Measurements from ENCODE around the gene OTULIN.

The OTULIN gene

DNA sequence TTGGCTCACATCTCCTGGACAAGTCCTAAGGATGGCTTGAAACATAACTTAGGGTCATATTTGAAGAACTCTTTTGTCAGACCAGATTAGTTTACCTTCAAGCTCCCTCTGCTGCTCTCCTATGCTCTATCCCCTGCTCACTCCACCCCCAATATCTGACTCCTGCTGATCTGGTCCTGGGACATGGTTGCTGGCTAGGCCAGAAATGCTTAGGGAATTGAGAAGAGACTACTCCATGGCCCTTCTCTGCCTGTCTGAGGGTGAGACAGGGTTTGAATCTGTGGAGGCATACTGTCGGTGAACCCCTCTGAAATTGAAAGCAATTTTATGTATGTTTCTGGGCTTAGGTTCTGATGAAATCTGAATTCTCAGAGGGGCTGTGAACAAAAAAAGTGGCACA lies 3.3 kb downstream of the OTULIN start:
- in situ Hi-C loops (cut with HindIII; ENCODE audit: low sequenced_read_pairs), result no loop called here

DNA sequence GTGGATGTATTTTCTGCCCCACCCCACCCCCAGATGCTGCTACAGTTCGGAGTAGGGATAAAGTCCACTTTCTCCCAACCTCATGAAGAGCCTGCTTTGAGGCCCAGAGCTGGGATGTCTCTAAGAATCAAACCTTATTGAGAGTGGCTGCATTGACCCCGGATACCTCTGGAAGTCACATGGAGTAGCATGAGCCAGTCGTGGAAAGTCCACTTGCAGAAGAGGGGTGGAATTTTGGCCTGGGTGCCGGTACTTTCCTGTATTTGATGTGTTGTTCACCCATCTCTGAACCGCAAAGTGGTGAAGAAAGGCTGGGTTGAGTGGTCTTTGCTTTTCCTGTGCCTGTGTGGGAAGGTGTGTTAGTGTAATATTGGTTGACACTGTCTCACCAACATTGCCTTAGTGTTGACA lies 3.7 kb downstream of the OTULIN start:
- in situ Hi-C loops (cut with HindIII; ENCODE audit: low sequenced_read_pairs), result no loop called here

DNA sequence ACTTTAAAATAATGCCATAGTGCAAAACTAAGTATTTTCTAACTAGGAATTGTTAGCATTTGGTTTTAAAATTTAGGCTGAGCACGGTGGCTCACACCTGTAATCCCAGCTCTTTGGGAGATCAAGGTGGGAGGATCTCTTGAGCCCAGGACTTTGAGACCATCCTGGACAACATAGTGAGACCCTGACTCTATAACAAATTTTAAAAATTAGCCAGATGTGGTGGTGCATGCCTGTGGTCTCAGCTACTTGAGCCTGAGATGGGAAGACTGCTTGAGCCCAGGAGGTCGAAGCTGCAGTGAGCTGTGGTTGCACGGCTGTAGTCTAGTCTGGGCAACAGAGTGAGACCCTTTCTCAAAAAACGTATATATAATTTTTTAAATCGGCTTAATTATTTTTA lies 4.9 kb downstream of the OTULIN start:
- in situ Hi-C loops (cut with HindIII; ENCODE audit: low sequenced_read_pairs), result no loop called here

- in situ Hi-C loops (cut with HindIII; ENCODE audit: low sequenced_read_pairs), result no loop called here
Observed at GRCh38 chr5:14669975-14670374, 5.5 kb downstream of the OTULIN start.

DNA sequence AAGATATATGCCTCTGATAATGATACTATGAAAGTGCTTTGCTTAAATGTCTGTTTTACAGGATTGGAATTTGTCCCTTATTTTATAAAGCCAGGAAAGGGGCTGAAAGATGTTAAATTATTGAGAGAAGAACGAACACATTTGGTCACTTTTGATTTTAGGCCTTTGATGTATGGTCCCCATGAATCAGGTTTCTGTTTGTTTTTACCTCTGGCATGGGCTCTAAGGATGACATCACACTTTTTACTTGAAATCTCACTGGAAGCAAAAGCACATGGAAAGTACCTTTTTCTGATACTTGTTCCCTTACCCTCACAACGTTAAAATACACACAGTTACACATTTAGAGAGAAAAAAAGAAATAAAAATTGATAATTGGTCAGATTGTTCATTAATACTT lies 6.9 kb downstream of the OTULIN start:
- in situ Hi-C loops (cut with HindIII; ENCODE audit: low sequenced_read_pairs), result no loop called here

DNA sequence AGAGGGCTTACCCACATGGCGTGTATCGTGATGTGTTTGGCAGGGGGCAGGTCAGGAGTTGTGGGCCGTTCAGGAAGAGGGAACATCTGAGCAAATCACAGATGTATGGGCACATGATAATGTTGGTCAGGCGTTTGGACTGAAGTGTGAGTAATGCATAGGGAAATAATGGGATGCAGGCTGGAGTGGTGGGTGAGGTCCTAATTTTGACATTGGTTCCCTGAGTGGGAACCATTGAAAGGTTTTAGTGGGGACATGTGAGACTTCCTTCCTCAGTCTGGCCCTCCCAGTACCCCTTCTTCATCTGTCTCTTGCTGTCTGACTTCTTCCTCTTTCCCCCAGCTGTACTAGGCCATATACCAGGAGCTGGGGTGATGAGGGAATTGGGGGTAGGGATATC lies 7.6 kb downstream of the OTULIN start:
- in situ Hi-C loops (cut with HindIII; ENCODE audit: low sequenced_read_pairs), result no loop called here

DNA sequence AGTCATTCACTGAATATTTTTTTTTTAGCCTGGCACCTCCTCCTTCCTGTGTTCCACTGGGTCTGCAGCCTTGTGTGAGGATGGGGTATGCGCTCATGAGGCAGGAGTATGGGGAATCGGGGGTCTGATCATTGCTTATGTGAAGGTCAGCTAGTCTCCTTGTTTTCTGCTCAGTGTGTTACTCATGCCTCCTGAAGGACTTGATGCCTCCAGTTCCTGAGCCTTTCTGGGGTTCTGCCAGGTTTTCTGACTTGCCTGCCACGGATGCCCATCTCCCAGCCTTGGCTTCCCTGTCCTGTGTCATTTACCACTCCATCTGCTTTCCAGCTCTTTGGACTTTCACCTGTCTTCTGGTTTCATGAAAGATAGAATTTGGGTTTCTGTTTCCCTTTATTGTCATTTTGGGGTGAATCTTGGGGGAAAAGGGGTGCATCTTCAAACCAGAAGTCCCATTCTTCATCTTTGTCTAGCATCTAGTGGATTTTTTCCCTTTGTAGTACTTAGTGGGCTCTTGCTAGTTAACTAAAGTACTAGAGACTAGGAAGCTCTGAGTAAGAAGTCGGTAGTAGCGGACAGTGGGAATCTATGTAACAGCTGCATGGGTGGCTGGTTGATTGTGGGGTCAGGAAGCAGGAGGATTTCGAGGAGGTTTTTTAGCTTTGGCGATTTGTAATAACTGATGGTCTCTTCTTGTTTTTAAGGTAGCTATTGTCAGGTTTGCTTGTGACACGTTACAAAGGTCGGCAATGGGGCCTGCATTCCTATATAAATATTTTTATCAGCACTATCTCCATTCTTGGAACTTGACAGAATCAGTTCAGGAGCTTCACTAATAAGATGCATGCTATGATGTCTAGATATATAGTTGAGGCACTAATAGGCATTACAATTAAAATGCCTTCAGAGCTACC lies 8.2 kb downstream of the OTULIN start:
- in situ Hi-C loops (cut with HindIII; ENCODE audit: low sequenced_read_pairs), result no loop called here

DNA sequence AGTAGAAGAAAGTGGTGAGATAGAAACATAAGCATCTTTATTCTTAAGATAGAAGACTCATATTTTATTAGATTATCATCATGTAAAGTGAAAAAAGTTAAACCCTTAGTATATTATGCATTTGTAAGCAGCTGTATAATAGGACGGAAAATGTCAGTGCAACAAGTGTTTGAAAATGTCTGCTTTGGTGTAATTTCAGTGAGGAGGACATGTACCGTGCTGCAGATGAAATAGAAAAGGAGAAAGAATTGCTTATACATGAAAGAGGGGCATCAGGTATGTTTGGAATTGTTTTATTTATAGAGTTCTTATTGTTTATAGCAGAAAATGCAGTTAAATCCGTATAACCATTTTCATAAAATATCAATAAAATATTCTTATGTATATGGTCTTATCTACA lies 8.9 kb downstream of the OTULIN start:
- in situ Hi-C loops (cut with HindIII; ENCODE audit: low sequenced_read_pairs), result no loop called here

DNA sequence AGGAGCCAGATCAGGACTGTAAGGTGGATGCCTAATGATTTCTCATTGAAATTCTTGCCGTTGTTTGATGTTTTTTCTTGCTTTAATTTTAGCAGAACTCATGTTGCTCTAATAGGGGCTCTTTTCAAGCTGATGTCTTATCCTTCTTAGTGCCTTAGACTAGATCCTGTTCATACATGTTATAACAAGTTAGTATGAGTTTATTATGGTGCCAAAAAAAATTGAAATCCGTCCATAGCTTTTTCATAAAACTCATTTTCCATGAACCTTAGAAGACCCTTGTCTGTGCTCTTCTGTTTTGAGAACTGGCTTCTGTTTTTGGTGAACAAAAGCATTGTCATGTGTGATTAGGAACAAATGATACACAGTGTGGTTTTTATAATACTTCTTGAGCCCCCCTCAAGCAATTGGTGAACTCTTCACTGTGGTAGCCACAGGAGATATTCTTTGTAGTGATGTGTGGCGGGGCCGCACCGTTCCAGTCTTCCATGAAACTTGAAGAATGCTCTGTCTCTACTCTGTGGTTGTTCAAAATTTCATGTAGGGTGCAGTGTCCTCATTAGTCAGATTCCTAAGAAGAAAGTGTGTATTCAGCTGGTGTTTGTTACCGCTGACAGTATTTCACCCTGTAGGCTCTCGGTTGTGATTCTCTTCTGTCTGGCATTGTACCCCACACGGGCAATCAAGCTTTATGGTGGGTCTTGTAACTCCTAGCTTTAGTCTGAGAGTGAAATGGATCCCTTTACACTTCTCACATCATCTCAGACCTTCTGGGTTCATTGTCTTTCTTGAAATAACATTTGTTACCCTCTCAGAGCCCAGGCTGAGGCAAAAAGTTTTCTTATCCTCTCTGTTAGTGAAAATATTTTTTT lies 10.7 kb downstream of the OTULIN start:
- in situ Hi-C loops (cut with HindIII; ENCODE audit: low sequenced_read_pairs), result no loop called here

GRCh38 chr5:14675865-14676300 lies 11.4 kb downstream of the OTULIN start:
- in situ Hi-C loops (cut with HindIII; ENCODE audit: low sequenced_read_pairs), result no loop called here

GRCh38 chr5:14676320-14676719 lies 11.8 kb downstream of the OTULIN start:
- in situ Hi-C loops (cut with HindIII; ENCODE audit: low sequenced_read_pairs), result no loop called here

DNA sequence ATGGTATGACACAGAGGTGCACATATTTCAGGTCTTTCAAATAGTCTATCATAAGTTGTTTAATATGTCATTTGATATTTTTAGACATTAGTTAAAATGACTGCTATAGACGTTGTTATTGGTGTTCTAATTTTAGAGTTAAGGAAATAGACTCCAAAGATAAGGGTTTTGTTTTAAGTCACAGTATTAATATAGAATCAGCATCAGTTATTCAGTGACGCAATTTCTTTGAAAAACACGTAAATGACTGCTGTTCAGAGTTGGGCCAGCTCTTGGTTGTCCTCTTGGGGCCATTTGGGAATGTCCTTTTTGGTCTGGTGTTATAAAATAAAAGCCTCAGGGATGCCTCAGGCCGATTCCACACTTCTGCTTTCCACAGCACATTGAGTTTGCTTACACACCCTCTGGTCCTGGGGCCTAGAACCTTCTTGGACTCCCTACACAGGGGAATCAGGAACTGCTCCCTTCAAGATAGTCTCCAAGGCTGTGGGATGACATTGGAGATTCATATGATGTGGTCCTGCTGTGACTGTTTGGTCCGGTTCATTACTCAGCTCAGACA lies 14.3 kb downstream of the OTULIN start:
- in situ Hi-C loops (cut with HindIII; ENCODE audit: low sequenced_read_pairs), result no loop called here

- in situ Hi-C loops (cut with HindIII; ENCODE audit: low sequenced_read_pairs), result no loop called here
Observed at GRCh38 chr5:14679595-14679994, 15.1 kb downstream of the OTULIN start.

GRCh38 chr5:14681236-14681752 lies 16.8 kb downstream of the OTULIN start:
- in situ Hi-C loops (cut with HindIII; ENCODE audit: low sequenced_read_pairs), result no loop called here

DNA sequence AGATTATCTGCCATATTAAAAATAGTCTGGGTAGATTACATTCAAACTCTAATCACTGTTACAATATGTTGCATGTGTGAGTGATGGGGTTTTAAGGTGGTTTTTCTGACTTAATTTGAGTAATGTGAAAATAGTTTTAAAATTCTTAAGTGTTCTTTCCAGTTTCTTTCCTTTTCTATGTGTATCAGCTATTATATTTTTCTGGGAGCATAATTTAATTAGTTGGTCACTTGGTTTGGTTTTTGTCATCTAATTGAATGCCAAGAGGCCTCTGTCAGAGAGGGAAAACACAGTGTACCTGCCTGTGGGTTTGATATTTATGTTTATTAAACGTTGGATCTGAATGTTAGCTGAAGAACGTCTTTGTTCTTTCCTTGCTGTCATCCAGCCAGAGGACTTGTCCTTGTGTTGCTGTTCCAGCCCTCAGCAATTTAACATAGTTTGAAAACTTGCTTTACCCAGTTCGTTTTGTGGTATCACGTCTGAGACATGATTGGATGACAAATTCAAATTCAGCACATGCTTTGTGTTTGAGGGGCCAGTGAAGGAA lies 19.5 kb downstream of the OTULIN start:
- in situ Hi-C loops (cut with HindIII; ENCODE audit: low sequenced_read_pairs), result no loop called here

- in situ Hi-C loops (cut with HindIII; ENCODE audit: low sequenced_read_pairs), result no loop called here
Observed at GRCh38 chr5:14684757-14685156, 20.2 kb downstream of the OTULIN start.

DNA sequence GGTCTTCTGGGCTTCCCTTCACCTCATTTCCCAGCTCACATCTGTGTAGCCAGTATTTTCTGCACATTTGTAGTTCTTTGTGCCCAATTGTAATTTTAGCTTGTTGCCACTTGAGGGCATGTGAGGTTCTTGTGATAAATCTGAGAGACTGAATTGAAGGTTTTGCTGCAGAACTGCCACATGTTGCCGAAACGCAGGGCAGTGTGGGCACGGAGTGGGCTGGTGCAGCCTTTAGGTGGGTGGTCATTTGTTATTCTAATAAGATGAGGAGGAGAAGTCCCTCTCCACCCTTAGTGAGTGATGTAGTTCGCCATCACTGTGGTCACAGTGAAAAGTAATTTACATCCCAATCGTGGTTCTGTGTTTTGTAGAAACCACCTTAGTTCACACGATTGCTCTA lies 21.2 kb downstream of the OTULIN start:
- in situ Hi-C loops (cut with HindIII; ENCODE audit: low sequenced_read_pairs), result no loop called here

- in situ Hi-C loops (cut with HindIII; ENCODE audit: low sequenced_read_pairs), result no loop called here
Observed at GRCh38 chr5:14686517-14686916, 22.0 kb downstream of the OTULIN start.

GRCh38 chr5:14687023-14687665 lies 22.6 kb downstream of the OTULIN start:
- in situ Hi-C loops (cut with HindIII; ENCODE audit: low sequenced_read_pairs), result no loop called here

GRCh38 chr5:14693070-14693469 lies 28.6 kb downstream of the OTULIN start:
- in situ Hi-C loops (cut with HindIII; ENCODE audit: low sequenced_read_pairs), result no loop called here

Measured in endothelial cell of hepatic sinusoid (primary cell).